ENCODE results near the gene POU2F1. TPM values are rescaled to one million over a fixed set of nuclear protein-coding genes. Genes with fewer than 3 reads are reported as not detected.

Gene POU2F1
- total and polyA plus RNA-seq, 12 donors, result 3.2 to 52.5 (median 12.6) TPM

DNA sequence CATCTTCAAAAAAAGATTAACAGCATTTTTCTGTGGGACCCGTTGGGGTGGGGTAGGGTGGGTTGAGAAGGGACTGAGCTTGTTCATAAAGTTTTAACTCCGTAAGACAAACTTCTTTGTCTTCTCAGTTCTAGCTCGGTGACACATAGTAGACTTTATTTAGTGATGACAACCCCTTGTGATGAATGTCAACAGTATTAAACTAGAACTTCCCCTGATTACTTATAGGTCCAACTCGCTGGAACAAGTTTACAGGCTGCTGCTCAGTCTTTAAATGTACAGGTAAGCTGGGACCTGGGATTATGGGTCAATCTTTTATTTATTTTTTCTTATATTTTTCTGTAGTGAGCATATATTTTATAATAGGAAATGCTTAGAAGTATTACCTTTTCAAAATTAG, 149.2 kb downstream of the POU2F1 start:
- no peaks in the 10 kb centered on the region for H3K9me3 ChIP-seq (replicated peaks in 1 of 3)
- TF ChIP-seq, protein P1, sequence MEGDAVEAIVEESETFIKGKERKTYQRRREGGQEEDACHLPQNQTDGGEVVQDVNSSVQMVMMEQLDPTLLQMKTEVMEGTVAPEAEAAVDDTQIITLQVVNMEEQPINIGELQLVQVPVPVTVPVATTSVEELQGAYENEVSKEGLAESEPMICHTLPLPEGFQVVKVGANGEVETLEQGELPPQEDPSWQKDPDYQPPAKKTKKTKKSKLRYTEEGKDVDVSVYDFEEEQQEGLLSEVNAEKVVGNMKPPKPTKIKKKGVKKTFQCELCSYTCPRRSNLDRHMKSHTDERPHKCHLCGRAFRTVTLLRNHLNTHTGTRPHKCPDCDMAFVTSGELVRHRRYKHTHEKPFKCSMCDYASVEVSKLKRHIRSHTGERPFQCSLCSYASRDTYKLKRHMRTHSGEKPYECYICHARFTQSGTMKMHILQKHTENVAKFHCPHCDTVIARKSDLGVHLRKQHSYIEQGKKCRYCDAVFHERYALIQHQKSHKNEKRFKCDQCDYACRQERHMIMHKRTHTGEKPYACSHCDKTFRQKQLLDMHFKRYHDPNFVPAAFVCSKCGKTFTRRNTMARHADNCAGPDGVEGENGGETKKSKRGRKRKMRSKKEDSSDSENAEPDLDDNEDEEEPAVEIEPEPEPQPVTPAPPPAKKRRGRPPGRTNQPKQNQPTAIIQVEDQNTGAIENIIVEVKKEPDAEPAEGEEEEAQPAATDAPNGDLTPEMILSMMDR (IDR thresholded peaks at IDR 0.05), result no peak
- no peak for TF ChIP-seq POLR2A (IDR thresholded peaks at IDR 0.05)
- H3K27me3 ChIP-seq, result no peaks in the 10 kb centered on the region
- no peaks in the 10 kb centered on the region for H3K36me3 ChIP-seq (replicated peaks in 1 of 2)
- H3K27ac ChIP-seq, result no peak overlapping the region
- DNase-seq, result no peak
- no peaks in the 10 kb centered on the region for H3K4me1 ChIP-seq (replicated peaks in 1 of 2)
- WGBS, 4 donors, result 81 to 91% (median 88%) methylated on average over 4 of the region's 4 CpGs
- H3K4me3 ChIP-seq, result no peak overlapping the region
- intact Hi-C loops (cut with DNase I), result no loop called here

DNA sequence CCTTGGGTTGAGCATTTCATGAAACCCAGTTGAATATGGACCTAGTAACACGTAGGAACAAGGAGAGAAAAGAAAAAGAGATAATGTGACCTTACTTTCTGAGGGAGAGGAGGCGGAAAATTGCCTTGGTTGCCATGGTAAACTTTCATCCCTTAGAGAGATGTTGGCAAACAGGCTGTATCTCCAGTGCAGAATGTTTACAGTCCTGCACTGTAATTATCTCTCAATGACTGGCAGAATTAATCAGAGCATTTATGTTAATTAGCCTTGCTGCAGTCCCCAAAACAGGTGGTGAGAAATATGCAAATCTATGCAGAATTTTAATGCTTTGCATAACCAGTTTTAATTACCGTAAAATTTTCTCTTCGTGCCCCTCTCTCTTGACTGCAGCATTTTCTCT, 150.3 kb downstream of the POU2F1 start:
- Histone ChIP-seq H3K4me1 (replicated peaks in 1 of 2) (peaks cover 0 to 4% of the 10 kb centered on the region in 2 donors), H3K36me3 (replicated peaks in 1 of 2) (no peaks in the 10 kb centered on the region), H3K27me3 (no peaks in the 10 kb centered on the region), H3K27ac (no peak overlapping the region), H3K9me3 (replicated peaks in 1 of 3) (no peaks in the 10 kb centered on the region), H3K4me3 (no peak overlapping the region)
- no peak for TF ChIP-seq POLR2A (IDR thresholded peaks at IDR 0.05)
- TF ChIP-seq, protein P1 (IDR thresholded peaks at IDR 0.05), result no peak
- WGBS, 4 donors, result 86 to 87% (median 86%) methylated on average over 4 of the region's 4 CpGs
- intact Hi-C loops (cut with DNase I), result no loop called here
- DNase-seq, result no peak

DNA sequence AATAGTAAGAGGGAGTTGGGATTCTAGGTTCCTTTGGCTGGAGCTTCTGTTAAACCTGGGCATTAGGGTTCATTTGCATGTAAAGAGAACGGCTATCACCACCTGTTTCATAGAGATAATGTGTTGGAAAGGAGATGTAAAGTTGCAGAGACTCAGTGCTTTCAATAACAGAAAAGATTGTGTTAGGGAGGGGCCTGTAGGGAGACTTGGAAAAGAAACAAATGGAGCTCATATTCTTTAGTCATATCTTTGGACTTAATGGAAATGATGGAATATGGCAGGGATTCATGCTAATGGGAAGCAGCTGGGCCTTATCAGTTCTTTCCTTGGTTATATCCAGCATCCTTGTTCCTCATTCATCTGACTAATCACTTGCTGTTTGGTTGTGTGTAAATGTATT, 152.7 kb downstream of the POU2F1 start:
- Histone ChIP-seq H3K4me3 (no peak overlapping the region), H3K27ac (no peak overlapping the region), H3K9me3 (replicated peaks in 1 of 3) (no peaks in the 10 kb centered on the region), H3K36me3 (replicated peaks in 1 of 2) (no peaks in the 10 kb centered on the region), H3K4me1 (replicated peaks in 1 of 2) (peaks cover 0 to 8% of the 10 kb centered on the region in 2 donors), H3K27me3 (no peaks in the 10 kb centered on the region)
- intact Hi-C loops (cut with DNase I), result no loop called here
- TF ChIP-seq, protein P1 (IDR thresholded peaks at IDR 0.05), result no peak
- no peak for TF ChIP-seq POLR2A (IDR thresholded peaks at IDR 0.05)
- WGBS, 4 donors, result 70 to 84% (median 79%) methylated on average over 1 of the region's 1 CpG
- DNase-seq, result no peak

DNA sequence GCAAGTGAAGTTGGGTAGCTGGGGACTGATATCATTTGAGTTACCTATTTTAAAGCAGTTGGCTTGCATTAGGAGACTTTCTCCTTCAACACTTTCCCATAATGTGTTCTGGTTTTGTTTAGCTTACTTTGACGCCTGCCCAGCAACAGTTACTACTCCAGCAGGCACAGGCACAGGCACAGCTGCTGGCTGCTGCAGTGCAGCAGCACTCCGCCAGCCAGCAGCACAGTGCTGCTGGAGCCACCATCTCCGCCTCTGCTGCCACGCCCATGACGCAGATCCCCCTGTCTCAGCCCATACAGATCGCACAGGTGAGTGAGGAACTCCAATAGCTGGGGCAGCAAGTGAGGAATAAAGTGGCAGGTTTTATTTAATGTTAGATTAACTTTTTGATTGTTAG, 153.3 kb downstream of the POU2F1 start:
- no peak for DNase-seq
- TF ChIP-seq, protein P1 (IDR thresholded peaks at IDR 0.05), result no peak
- no peak for TF ChIP-seq POLR2A (IDR thresholded peaks at IDR 0.05)
- peaks cover 0 to 8% of the 10 kb centered on the region in 2 donors for H3K4me1 ChIP-seq (replicated peaks in 1 of 2)
- intact Hi-C loops (cut with DNase I), result no loop called here
- WGBS, 4 donors, result 93 to 95% (median 94%) methylated on average over 6 of the region's 6 CpGs
- no peak overlapping the region for H3K27ac ChIP-seq
- no peaks in the 10 kb centered on the region for H3K9me3 ChIP-seq (replicated peaks in 1 of 3)
- no peaks in the 10 kb centered on the region for H3K27me3 ChIP-seq
- H3K36me3 ChIP-seq (replicated peaks in 1 of 2), result no peaks in the 10 kb centered on the region
- no peak overlapping the region for H3K4me3 ChIP-seq

Measured in adrenal gland (tissue), 12 donors.